Mesendoderm (in vitro differentiated cells): Measurements from ENCODE around the gene TMEM219.
A peak's percentile ranks its signal among the peaks of the same experiment; 100 is the strongest.
"Not testable (repeated sequence)": the region's sequence is repeated elsewhere in the genome, so short reads cannot be mapped to it uniquely, and the experiment has no call there.

ENCODE experiments used
- DNase-seq: peaks from one replicate; pipeline ENCODE4 v3.0.0; 2013
- H2AK5ac ChIP-seq: 2 replicates; pipeline ENCODE4 v1.6.1; 2013; ENCODE audit warnings: low read length, inconsistent platforms
- H2BK120ac ChIP-seq: 2 replicates; pipeline ENCODE4 v1.6.1; 2013; ENCODE audit warnings: low read depth, mild to moderate bottlenecking, low read length, moderate library complexity, mixed read lengths
- H2BK15ac ChIP-seq: replicated peaks from 2 replicates; pipeline ENCODE4 v1.6.1; 2013; ENCODE audit warnings: low read depth, mild to moderate bottlenecking, moderate library complexity
- H2BK5ac ChIP-seq: 2 replicates; pipeline ENCODE4 v1.6.1; 2013; ENCODE audit warnings: low read length, inconsistent platforms
- H3K18ac ChIP-seq: 2 replicates; pipeline ENCODE4 v1.6.1; 2013; ENCODE audit warnings: mild to moderate bottlenecking, low read length, mixed read lengths
- H3K23ac ChIP-seq: one replicate; pipeline ENCODE4 v1.6.1; 2013; ENCODE audit warnings: low read length
- H3K27ac ChIP-seq: 2 replicates; pipeline ENCODE4 v1.5.1; 2013; ENCODE audit warnings: low read depth, mild to moderate bottlenecking, inconsistent platforms, low read length, moderate library complexity
- H3K27me3 ChIP-seq: 2 replicates; pipeline ENCODE4 v1.6.1; 2013; ENCODE audit warnings: low read length, control low read depth, mild to moderate bottlenecking, inconsistent platforms; ENCODE audit not compliant: insufficient read depth, poor library complexity
- H3K36me3 ChIP-seq: 2 replicates; pipeline ENCODE4 v1.6.1; 2013; ENCODE audit warnings: low read length, inconsistent platforms; ENCODE audit not compliant: control insufficient read depth, insufficient read depth
- H3K4ac ChIP-seq: one replicate; pipeline ENCODE4 v1.6.1; 2013; ENCODE audit warnings: low read depth, mild to moderate bottlenecking, low read length, moderate library complexity
- H3K4me1 ChIP-seq: 2 replicates; pipeline ENCODE4 v1.6.1; 2013; ENCODE audit warnings: low read depth, low read length, inconsistent platforms; ENCODE audit not compliant: control insufficient read depth
- H3K4me2 ChIP-seq: 2 replicates; pipeline ENCODE4 v1.6.1; 2013; ENCODE audit warnings: low read length
- H3K4me3 ChIP-seq: 2 replicates; pipeline ENCODE4 v1.5.1; 2013; ENCODE audit warnings: mild to moderate bottlenecking, low read length
- H3K56ac ChIP-seq: one replicate; pipeline ENCODE4 v1.6.1; 2013; ENCODE audit warnings: low read length
- H3K79me1 ChIP-seq: 2 replicates; pipeline ENCODE4 v1.6.1; 2013; ENCODE audit warnings: low read length, inconsistent platforms
- H3K79me2 ChIP-seq: 2 replicates; pipeline ENCODE4 v1.6.1; 2013; ENCODE audit warnings: mild to moderate bottlenecking, low read length; ENCODE audit not compliant: control insufficient read depth, insufficient read depth
- H3K9ac ChIP-seq: 2 replicates; pipeline ENCODE4 v1.6.1; 2013; ENCODE audit warnings: low read length, inconsistent platforms
- H4K5ac ChIP-seq: one replicate; pipeline ENCODE4 v1.6.1; 2013; ENCODE audit warnings: low read length
- H4K8ac ChIP-seq: one replicate; pipeline ENCODE4 v1.6.1; 2013; ENCODE audit warnings: low read depth, mild to moderate bottlenecking, control low read depth, low read length, moderate library complexity
- WGBS: extraction: QIAGEN DNeasy Blood & Tissue Kit; methylation state at CpG from one replicate; pipeline ENCODE4 v1.1.7; 2013; ENCODE audit warnings: low lambda C conversion rate, missing lambda C conversion rate; ENCODE audit not compliant: insufficient coverage; ENCODE audit errors: extremely low coverage; 5-methylcytosine and 5-hydroxymethylcytosine counted together

The TMEM219 gene

GRCh38 chr16:29925781-29926710 is 35.8 kb upstream of the TMEM219 start, which contains the start of gene KCTD13:
Gene KCTD13 (minus strand): TSS chr16:29926226. CDS start chr16:29926033, 193 bp downstream.
- no peak within 1 kb of the TSS for H4K5ac ChIP-seq
- H3K79me2 ChIP-seq: no peaks in the 10 kb centered on the region
- H4K8ac ChIP-seq: no peak within 1 kb of the TSS
- peak within 1 kb of the TSS; percentile 31 for H3K23ac ChIP-seq
- H2BK120ac ChIP-seq: no peak within 1 kb of the TSS
- H3K56ac ChIP-seq: peak within 1 kb of the TSS; percentile 99
- WGBS: no CpG with 5 or more reads among the region's 89 CpGs
- H3K36me3 ChIP-seq: no peaks in the 10 kb centered on the region
- peaks cover 6% of the 10 kb centered on the region for H3K4me1 ChIP-seq
- peak within 1 kb of the TSS; percentile 96 for H3K9ac ChIP-seq
- peak within 1 kb of the TSS; percentile 99 for H3K4me2 ChIP-seq
- peak within 1 kb of the TSS; percentile 88 for H3K18ac ChIP-seq
- no peak within 1 kb of the TSS for H2BK15ac ChIP-seq
- H3K27me3 ChIP-seq: no peaks in the 10 kb centered on the region
- H2AK5ac ChIP-seq: peak within 1 kb of the TSS; percentile 51
- H3K4me3 ChIP-seq: peak within 1 kb of the TSS; percentile 94
- H3K4ac ChIP-seq: peak within 1 kb of the TSS; percentile 65
- DNase-seq: peak; percentile 93
- peak within 1 kb of the TSS; percentile 5 for H3K27ac ChIP-seq
- peaks cover 4% of the 10 kb centered on the region for H3K79me1 ChIP-seq
- peak within 1 kb of the TSS; percentile 69 for H2BK5ac ChIP-seq

DNA sequence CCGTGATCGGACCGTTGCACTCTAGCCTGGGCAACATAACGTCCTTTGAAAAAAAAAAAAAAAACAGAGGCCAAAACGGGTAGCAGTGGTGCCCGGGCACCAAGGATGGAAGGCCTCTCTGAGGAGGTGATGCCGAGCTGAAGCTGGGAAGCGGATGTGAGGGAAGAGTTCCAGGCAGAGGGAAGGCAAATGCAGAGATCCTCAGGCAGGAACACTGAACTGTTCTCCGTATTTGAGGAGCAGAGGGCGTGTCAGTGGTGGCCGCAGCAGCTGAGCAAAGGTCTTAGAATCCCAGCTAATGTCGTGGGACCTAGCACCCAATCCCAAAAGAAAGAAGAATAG is 35.2 kb upstream of the TMEM219 start:
- no peaks in the 10 kb centered on the region for H3K27me3 ChIP-seq
- no peak overlapping the region for H4K5ac ChIP-seq
- peaks cover 4% of the 10 kb centered on the region for H3K79me1 ChIP-seq
- H3K23ac ChIP-seq: no peak overlapping the region
- H3K4ac ChIP-seq: peak overlapping the region; percentile 11
- no peaks in the 10 kb centered on the region for H3K36me3 ChIP-seq
- DNase-seq: no peak
- H3K56ac ChIP-seq: peak overlapping the region; percentile 99
- no peak overlapping the region for H2AK5ac ChIP-seq
- H3K9ac ChIP-seq: peak overlapping the region; percentile 96
- peak overlapping the region; percentile 99 for H3K4me2 ChIP-seq
- peaks cover 6% of the 10 kb centered on the region for H3K4me1 ChIP-seq
- no peaks in the 10 kb centered on the region for H3K79me2 ChIP-seq
- H2BK5ac ChIP-seq: no peak overlapping the region
- no peak overlapping the region for H2BK15ac ChIP-seq
- no peak overlapping the region for H4K8ac ChIP-seq
- H3K4me3 ChIP-seq: peak overlapping the region; percentile 62
- peak overlapping the region; percentile 55 for H3K18ac ChIP-seq
- peak overlapping the region; percentile 5 for H3K27ac ChIP-seq
- H2BK120ac ChIP-seq: no peak overlapping the region
- no CpG with 5 or more reads among the region's 12 CpGs for WGBS

DNA sequence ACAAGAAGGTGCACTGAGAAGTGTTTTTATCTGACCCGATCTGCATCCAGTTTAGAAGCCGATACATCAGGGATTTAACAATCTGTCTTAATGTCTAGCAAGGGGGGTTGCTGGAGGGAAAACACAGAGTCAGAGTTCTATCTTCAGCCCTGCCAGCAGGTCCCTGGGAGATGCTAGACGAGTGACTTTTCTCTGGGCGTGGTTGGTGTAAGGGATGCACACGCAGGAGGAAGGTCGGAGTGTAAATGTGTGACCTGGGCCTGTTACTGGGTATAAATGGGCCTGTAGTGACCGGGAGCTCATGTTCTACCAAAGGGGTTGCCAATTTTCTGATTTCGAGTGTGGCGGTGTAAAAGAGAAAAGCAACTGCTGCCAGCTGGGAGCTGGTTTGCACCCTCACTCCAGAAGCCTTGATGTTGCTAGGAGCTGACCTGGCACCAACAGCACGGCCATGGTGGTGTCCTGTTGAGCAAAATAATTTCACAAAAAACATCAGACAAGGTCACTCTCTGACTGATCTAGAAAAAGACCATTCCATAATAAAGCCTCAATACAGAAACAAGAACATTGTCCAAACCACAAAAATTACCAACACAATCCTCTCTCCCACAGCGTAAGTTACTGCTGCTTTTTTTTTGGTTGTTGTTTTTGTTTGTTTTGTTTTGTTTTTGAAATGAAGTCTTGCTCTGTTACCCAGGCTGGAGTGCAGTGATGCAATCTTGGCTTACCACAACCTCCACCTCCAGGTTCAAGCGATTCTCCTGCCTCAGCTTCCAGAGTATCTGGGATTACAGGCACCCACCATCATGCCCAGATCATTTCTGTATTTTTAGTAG is 34.6 kb upstream of the TMEM219 start:
- no peaks in the 10 kb centered on the region for H3K79me2 ChIP-seq
- H3K4me3 ChIP-seq: no peak overlapping the region
- WGBS: no CpG with 5 or more reads among the region's 12 CpGs
- no peak overlapping the region for H3K27ac ChIP-seq
- no peak overlapping the region for H3K18ac ChIP-seq
- peak overlapping the region; percentile 96 for H3K9ac ChIP-seq
- H2AK5ac ChIP-seq: peak overlapping the region; percentile 51
- H3K79me1 ChIP-seq: peaks cover 4% of the 10 kb centered on the region
- no peak for DNase-seq
- H3K4me1 ChIP-seq: peaks cover 6% of the 10 kb centered on the region
- peak overlapping the region; percentile 99 for H3K4me2 ChIP-seq
- no peak overlapping the region for H2BK15ac ChIP-seq
- H2BK120ac ChIP-seq: no peak overlapping the region
- H4K8ac ChIP-seq: no peak overlapping the region
- peak overlapping the region; percentile 99 for H3K56ac ChIP-seq
- H3K4ac ChIP-seq: no peak overlapping the region
- no peak overlapping the region for H4K5ac ChIP-seq
- H3K27me3 ChIP-seq: no peaks in the 10 kb centered on the region
- no peak overlapping the region for H2BK5ac ChIP-seq
- H3K36me3 ChIP-seq: no peaks in the 10 kb centered on the region
- H3K23ac ChIP-seq: peak overlapping the region; percentile 31

DNA sequence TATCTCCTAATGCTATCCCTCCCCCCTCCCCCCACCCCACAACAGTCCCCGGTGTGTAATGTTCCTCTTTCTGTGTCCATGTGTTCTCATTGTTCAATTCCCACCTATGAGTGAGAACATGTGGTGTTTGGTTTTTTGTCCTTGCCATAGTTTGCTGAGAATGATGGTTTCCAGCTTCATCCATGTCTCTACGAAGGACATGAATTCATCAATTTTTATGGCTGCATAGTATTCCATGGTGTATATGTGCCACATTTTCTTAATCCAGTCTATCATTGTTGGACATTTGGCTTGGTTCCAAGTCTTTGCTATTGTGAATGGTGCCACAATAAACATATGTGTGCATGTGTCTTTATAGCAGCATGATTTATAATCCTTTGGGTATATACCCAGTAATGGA is 30.1 kb upstream of the TMEM219 start:
- H2BK5ac ChIP-seq, H3K56ac ChIP-seq, H2BK120ac ChIP-seq, H3K18ac ChIP-seq, H2AK5ac ChIP-seq, H3K23ac ChIP-seq, H3K79me2 ChIP-seq, H3K36me3 ChIP-seq, H3K4ac ChIP-seq, H3K79me1 ChIP-seq, H2BK15ac ChIP-seq, H3K4me1 ChIP-seq, DNase-seq, H3K27me3 ChIP-seq, H4K5ac ChIP-seq, H4K8ac ChIP-seq, H3K4me2 ChIP-seq, H3K27ac ChIP-seq, H3K4me3 ChIP-seq, H3K9ac ChIP-seq: not testable (repeated sequence)
- no CpG with 5 or more reads among the region's 2 CpGs for WGBS

DNA sequence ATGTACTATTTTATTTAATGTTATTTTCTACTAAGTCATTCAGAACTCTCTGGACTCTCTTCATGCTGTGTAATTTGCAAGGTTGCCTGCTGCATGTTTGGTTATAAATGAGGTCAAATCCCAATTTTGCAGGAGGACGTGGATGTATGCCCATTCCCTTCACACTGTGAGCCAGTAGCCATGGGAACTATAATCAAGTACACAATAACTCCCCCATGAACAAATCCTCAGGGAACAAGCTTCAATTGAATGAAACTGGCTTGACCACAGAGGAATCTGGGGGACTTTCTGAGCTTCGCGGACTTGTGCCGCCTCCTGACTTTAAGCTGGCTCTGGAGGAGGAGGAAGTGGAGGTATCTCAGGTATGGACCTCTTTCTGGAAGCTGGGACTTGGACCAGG is 21.2 kb upstream of the TMEM219 start:
- Histone ChIP-seq H4K8ac (no peak overlapping the region), H3K4me2 (no peak overlapping the region), H3K36me3 (no peaks in the 10 kb centered on the region), H3K4me3 (no peak overlapping the region), H3K79me2 (no peaks in the 10 kb centered on the region), H2BK5ac (no peak overlapping the region), H2BK15ac (no peak overlapping the region), H3K79me1 (no peaks in the 10 kb centered on the region), H3K4me1 (no peaks in the 10 kb centered on the region), H2AK5ac (no peak overlapping the region), H3K27ac (no peak overlapping the region), H3K27me3 (no peaks in the 10 kb centered on the region), H3K9ac (no peak overlapping the region), H3K56ac (no peak overlapping the region), H3K4ac (no peak overlapping the region), H2BK120ac (no peak overlapping the region), H4K5ac (no peak overlapping the region), H3K18ac (no peak overlapping the region), H3K23ac (no peak overlapping the region)
- DNase-seq: no peak
- no CpG with 5 or more reads among the region's 4 CpGs for WGBS
